ENCODE results near the gene TMEM179. TPM values are rescaled to one million over a fixed set of nuclear protein-coding genes. Genes with fewer than 3 reads are reported as not detected.

TMEM179 gene
- total and polyA plus RNA-seq, 2 of the 13 experiments (the other 11 are each of a cell fraction or from before 2014, with no cell fraction given): not detected

DNA sequence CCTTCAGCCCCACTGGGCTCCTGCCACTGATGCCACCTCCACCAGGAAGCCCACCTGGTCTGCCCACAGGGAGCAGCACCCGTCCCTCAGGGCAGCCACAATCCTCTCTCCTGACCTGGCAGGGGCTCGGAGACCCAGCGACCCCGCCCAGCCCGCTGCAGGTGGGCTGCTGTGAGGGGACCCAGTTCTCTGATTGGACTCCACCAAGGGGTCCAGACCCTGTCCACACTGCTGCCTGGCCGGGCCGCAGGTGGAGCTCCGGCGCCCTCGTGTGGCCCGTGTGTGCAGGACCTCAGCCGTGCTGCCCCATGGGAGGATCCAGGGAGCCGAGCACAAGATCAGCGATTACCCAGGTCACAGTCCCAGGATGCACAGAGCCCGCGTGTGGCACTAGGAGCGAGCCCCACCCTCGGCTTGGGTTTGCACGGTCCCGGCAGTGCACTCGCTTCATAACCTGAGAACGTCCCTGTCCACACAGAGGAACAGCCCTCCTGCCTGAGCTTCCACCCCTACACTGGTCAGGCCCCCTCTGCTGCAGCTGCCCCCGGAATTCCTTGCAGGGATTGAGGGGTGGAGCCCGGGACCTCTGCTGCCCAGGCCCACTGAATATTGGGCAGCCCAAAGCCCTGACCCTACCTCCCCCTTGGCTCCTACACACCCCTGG lies 35.4 kb upstream of the TMEM179 start (continued):
- TF ChIP-seq PLSCR1 (CRISPR knock-in tag; IDR thresholded peaks at IDR 0.05; ENCODE audit: borderline replicate concordance): no peak
- TF ChIP-seq CBX1 (IDR thresholded peaks at IDR 0.05; ENCODE audit: low read depth): no peak
- no peak for TF ChIP-seq ZNF282 (IDR thresholded peaks at IDR 0.05; ENCODE audit: partially characterized antibody)
- no peak for TF ChIP-seq CCDC6 (CRISPR knock-in tag; IDR thresholded peaks at IDR 0.05)
- no peak for TF ChIP-seq ZNF180 (CRISPR knock-in tag; IDR thresholded peaks at IDR 0.05; ENCODE audit: borderline replicate concordance, low read depth)
- TF ChIP-seq ZBTB42 (CRISPR knock-in tag; IDR thresholded peaks at IDR 0.05): no peak
- no peak for TF ChIP-seq SP1 (IDR thresholded peaks at IDR 0.05)
- TF ChIP-seq SP1 (CRISPR knock-in tag; IDR thresholded peaks at IDR 0.05): peak; percentile 27; the same call in 1 of the 2 replicates
- no peak for TF ChIP-seq ZNF737 (CRISPR knock-in tag; IDR thresholded peaks at IDR 0.05; ENCODE audit: borderline replicate concordance)
- no peak for TF ChIP-seq SYNCRIP (IDR thresholded peaks at IDR 0.05; ENCODE audit: insufficient read depth, low read depth, low read length)
- TF ChIP-seq HNRNPH1 (optimal IDR thresholded peaks at IDR 0.05; ENCODE audit: low read depth, low read length): no peak
- TF ChIP-seq CHCHD3 (CRISPR knock-in tag; IDR thresholded peaks at IDR 0.05): no peak
- no peak for TF ChIP-seq SKI (IDR thresholded peaks at IDR 0.05; ENCODE audit: partially characterized antibody)
- TF ChIP-seq ATF2 (CRISPR knock-in tag; IDR thresholded peaks at IDR 0.05): no peak
- TF ChIP-seq BRD4 (CRISPR knock-in tag; IDR thresholded peaks at IDR 0.05): no peak
- TF ChIP-seq PRDM15 (CRISPR knock-in tag; IDR thresholded peaks at IDR 0.05): no peak
- TF ChIP-seq ZNF543 (CRISPR knock-in tag; IDR thresholded peaks at IDR 0.05): no peak
- TF ChIP-seq, protein P1, sequence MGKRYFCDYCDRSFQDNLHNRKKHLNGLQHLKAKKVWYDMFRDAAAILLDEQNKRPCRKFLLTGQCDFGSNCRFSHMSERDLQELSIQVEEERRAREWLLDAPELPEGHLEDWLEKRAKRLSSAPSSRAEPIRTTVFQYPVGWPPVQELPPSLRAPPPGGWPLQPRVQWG (CRISPR knock-in tag; IDR thresholded peaks at IDR 0.05; ENCODE audit: borderline replicate concordance, low read depth): no peak
- no peak for TF ChIP-seq ZBTB21 (CRISPR knock-in tag; IDR thresholded peaks at IDR 0.05)
- no peak for TF ChIP-seq SPEN (CRISPR knock-in tag; IDR thresholded peaks at IDR 0.05; ENCODE audit: low read depth)
- TF ChIP-seq ZKSCAN1 (IDR thresholded peaks at IDR 0.05; ENCODE audit: low read length): no peak
- no peak for TF ChIP-seq SMAD3 (CRISPR knock-in tag; IDR thresholded peaks at IDR 0.05)

Measured in HepG2 (cell line).